GM12875 (cell line): ENCODE data around the gene UQCR11.
"Not testable (repeated sequence)": the region's sequence is repeated elsewhere in the genome, so short reads cannot be mapped to it uniquely, and the experiment has no call there.

Experiments used
- H3K4me3 ChIP-seq: one replicate; pipeline ENCODE4 v1.5.1; 2011; ENCODE audit warnings: low read depth, low read length, control low read depth
- CTCF ChIP-seq: IDR thresholded peaks from 2 replicates; pipeline ENCODE4 v1.5.1; 2011; ENCODE audit warnings: low read depth, mild to moderate bottlenecking, control low read depth, inconsistent platforms, low read length, moderate library complexity, borderline replicate concordance; ENCODE audit not compliant: insufficient read depth

Gene UQCR11

GRCh38 chr19:1646659-1647453, 41.6 kb upstream of the UQCR11 start:
- H3K4me3 ChIP-seq = peak overlapping the region; percentile 93
- no peak for TF ChIP-seq CTCF

GRCh38 chr19:1646149-1646548, 40.9 kb upstream of the UQCR11 start:
- TF ChIP-seq CTCF = no peak
- H3K4me3 ChIP-seq = no peak overlapping the region

GRCh38 chr19:1645299-1645698, 40.0 kb upstream of the UQCR11 start:
- TF ChIP-seq CTCF = no peak
- no peak overlapping the region for H3K4me3 ChIP-seq

GRCh38 chr19:1644070-1644469, 38.8 kb upstream of the UQCR11 start:
- no peak for TF ChIP-seq CTCF
- H3K4me3 ChIP-seq = no peak overlapping the region

GRCh38 chr19:1640893-1641448, 35.7 kb upstream of the UQCR11 start:
- not testable (repeated sequence) for H3K4me3 ChIP-seq

- TF ChIP-seq CTCF = no peak
Measured at GRCh38 chr19:1636325-1637236, 31.3 kb upstream of the UQCR11 start.

GRCh38 chr19:1634938-1635243, 29.6 kb upstream of the UQCR11 start:
- TF ChIP-seq CTCF = no peak
- H3K4me3 ChIP-seq = no peak overlapping the region

More at GRCh38 chr19:1636325-1637236, 31.3 kb upstream of the UQCR11 start:
- no peak overlapping the region for H3K4me3 ChIP-seq
